GM12864 (cell line): ENCODE results near the gene NFKBIL1.

Experiments
- DNase-seq: peaks from one replicate; pipeline ENCODE4 v3.0.0-alpha.2; 2011; ENCODE audit warnings: low read depth
- H3K4me3 ChIP-seq: 2 replicates; pipeline ENCODE4 v1.5.1; 2011; ENCODE audit warnings: mild to moderate bottlenecking, low read depth, low read length, control low read depth
- CTCF ChIP-seq: IDR thresholded peaks from 2 replicates; pipeline ENCODE4 v1.5.1; 2011; ENCODE audit warnings: low read depth, mild to moderate bottlenecking, moderate library complexity, low read length, control low read depth, inconsistent platforms; ENCODE audit errors: missing control alignments

Gene NFKBIL1

GRCh38 chr6:31525553-31525931 lies 21.9 kb upstream of the NFKBIL1 start:
- no peak for DNase-seq
- no peak for TF ChIP-seq CTCF
- no peak overlapping the region for H3K4me3 ChIP-seq

- no peak overlapping the region for H3K4me3 ChIP-seq
- no peak for TF ChIP-seq CTCF
- DNase-seq: no peak
Measured at GRCh38 chr6:31525932-31526591, 21.3 kb upstream of the NFKBIL1 start.

GRCh38 chr6:31528307-31528777 lies 19.1 kb upstream of the NFKBIL1 start:
- no peak for TF ChIP-seq CTCF
- DNase-seq: no peak
- no peak overlapping the region for H3K4me3 ChIP-seq

- H3K4me3 ChIP-seq: no peak within 1 kb of the TSS
- TF ChIP-seq CTCF: no peak
- DNase-seq: no peak
Measured at GRCh38 chr6:31528821-31529328, 18.5 kb upstream of the NFKBIL1 start, which contains the start of gene MCCD1. Gene MCCD1, plus strand, starts transcription at chr6:31528962. Its CDS starts 53 bp downstream, at chr6:31529015.

GRCh38 chr6:31529329-31530150 lies 17.9 kb upstream of the NFKBIL1 start:
- no peak for DNase-seq
- TF ChIP-seq CTCF: no peak
- no peak overlapping the region for H3K4me3 ChIP-seq

GRCh38 chr6:31530659-31531058 lies 16.7 kb upstream of the NFKBIL1 start:
- no peak for DNase-seq
- no peak overlapping the region for H3K4me3 ChIP-seq
- TF ChIP-seq CTCF: no peak
